Lower leg skin (tissue), 4 donors: ENCODE measurements around the gene RBCK1. TPM values are rescaled to one million over a fixed set of nuclear protein-coding genes. Genes with fewer than 3 reads are reported as not detected.

ENCODE experiments used
- DNase-seq, 2 donors: peaks; one replicate each; pipeline ENCODE4 v3.0.0-alpha.2; 2019; ENCODE audit warnings: low spot score in 2 of 2
- H3K4me3 ChIP-seq: fragments of 200-600 bp; sonication (generic); 2 replicates; pipeline ENCODE4 v1.5.1; 2017; ENCODE audit warnings: mild to moderate bottlenecking, low read depth; ENCODE audit not compliant: poor library complexity, severe bottlenecking
- CTCF ChIP-seq, 3 donors: fragments of 450-650 bp; IDR thresholded peaks; one replicate each; pipeline ENCODE4 v1.5.1; 2016; ENCODE audit warnings: antibody characterized with exemption in 3 of 3, mild to moderate bottlenecking in 3 of 3, moderate library complexity in 2 of 3
- POLR2A ChIP-seq, 2 donors: fragments of 450-650 bp; IDR thresholded peaks; one replicate each; pipeline ENCODE4 v1.6.1; 2016 to 2017; ENCODE audit warnings: antibody characterized with exemption in 2 of 2, mild to moderate bottlenecking in 1 of 2, moderate library complexity in 1 of 2
- WGBS, 2 donors: methylation state at CpG; one replicate each; pipeline ENCODE4 v1.1.5; 2018; 5-methylcytosine and 5-hydroxymethylcytosine counted together
- intact Hi-C: fragments of 100-400 bp; cut with DNase I; formaldehyde crosslinking; loops from one replicate; pipeline ENCODE4 v1.15.0; 2023; ENCODE audit warnings: low total_unique reads
- total RNA-seq, 4 donors: library from RNA; depleted of rRNA; stranded (reverse); fragments of >200 nt; gene quantifications; one replicate each; pipeline ENCODE4 v1.1.0, GENCODE V29; 2016

The RBCK1 gene
- total RNA-seq, 4 donors from 2014 or later: 65.2 to 90.1 (median 77.1) TPM

- TF ChIP-seq CTCF (IDR thresholded peaks at IDR 0.05) (no peak), POLR2A (IDR thresholded peaks at IDR 0.05) (no peak)
- WGBS, 2 donors: 76 to 89% methylated on average over 7 of the region's 7 CpGs
- intact Hi-C loops: no loop called here
- DNase-seq: no peak
- no peak overlapping the region for H3K4me3 ChIP-seq
Measured at GRCh38 chr20:440148-440547, 32.0 kb downstream of the RBCK1 start.

DNA sequence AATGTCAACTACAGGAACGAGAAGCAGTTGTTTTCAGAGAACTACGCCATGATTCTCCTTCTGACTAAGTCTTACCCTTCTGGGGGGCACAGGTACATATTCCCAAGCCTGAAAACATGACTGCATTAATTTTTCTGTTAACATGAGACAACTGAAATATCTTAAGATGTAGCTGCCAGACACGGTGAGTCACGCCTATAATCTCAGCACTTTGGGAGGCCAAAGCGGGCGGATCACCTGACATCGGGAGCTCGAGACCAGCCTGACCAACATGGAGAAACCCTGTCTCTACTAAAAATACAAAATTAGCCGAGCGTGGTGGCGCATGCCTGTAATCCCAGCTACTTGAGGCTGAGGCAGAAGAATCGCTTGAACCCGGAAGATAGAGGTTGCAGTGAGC lies 32.5 kb downstream of the RBCK1 start:
- WGBS, 2 donors: 92 to 93% methylated on average over 13 of the region's 13 CpGs
- H3K4me3 ChIP-seq: no peak overlapping the region
- TF ChIP-seq POLR2A (IDR thresholded peaks at IDR 0.05): no peak
- no peak for TF ChIP-seq CTCF (IDR thresholded peaks at IDR 0.05)

DNA sequence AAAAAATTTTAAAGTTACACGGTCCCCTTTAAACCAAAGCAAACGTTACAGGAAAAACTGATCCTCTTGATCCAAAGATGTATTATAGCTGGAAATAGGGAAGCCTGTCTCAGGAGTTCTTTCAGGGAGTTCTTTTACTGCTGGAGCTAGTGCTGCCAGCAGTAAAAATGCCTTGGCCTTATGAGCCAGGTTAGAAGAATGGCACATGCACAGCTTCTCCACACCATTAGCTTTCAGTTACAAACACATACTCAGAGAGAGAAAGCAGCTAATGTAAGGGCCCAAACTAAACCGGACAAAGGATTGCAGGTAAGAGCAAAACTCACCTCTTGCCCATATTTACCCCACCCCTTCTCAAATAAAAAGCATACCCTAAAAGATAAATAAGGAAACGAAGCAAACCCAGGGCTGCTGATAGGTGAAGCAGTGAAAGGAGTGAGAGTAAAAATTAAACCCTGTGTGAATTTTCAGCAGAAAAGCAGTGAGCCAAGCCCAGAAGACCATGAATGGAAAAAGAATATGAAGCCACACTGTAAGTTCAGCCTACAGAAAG lies 35.2 kb downstream of the RBCK1 start:
- 93% methylated on average over 4 of the region's 4 CpGs for WGBS, 2 donors
- no peak overlapping the region for H3K4me3 ChIP-seq
- intact Hi-C loops: no loop called here
- TF ChIP-seq POLR2A (IDR thresholded peaks at IDR 0.05): no peak
- no peak for TF ChIP-seq CTCF (IDR thresholded peaks at IDR 0.05)
- DNase-seq: no peak

More for the DNA sequence above, 32.5 kb downstream of the RBCK1 start:
- intact Hi-C loops: no loop called here
- DNase-seq: no peak

DNA sequence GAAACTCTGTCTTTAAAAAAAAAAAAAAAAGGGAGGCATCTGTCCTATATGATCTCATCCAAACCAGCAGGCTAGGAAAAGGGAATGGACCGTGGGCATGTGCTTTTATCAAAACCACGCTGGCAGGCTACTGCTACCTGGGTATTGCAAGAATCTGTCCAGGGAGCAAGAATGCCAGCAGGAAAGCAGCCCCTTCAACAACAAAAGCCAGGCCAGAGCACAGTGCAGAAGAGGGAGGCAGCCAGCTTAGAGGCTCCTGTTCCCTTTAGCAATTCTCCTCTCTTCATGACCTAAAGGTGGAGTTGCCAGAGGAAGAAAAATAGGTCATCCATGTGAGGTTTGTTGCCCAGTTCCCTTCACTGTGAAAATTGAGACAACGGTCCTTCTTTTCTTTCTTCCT lies 36.0 kb downstream of the RBCK1 start:
- WGBS, 2 donors: 76 to 77% methylated on average over 3 of the region's 3 CpGs
- DNase-seq: no peak
- intact Hi-C loops: no loop called here
- no peak overlapping the region for H3K4me3 ChIP-seq
- no peak for TF ChIP-seq CTCF (IDR thresholded peaks at IDR 0.05)
- TF ChIP-seq POLR2A (IDR thresholded peaks at IDR 0.05): no peak

DNA sequence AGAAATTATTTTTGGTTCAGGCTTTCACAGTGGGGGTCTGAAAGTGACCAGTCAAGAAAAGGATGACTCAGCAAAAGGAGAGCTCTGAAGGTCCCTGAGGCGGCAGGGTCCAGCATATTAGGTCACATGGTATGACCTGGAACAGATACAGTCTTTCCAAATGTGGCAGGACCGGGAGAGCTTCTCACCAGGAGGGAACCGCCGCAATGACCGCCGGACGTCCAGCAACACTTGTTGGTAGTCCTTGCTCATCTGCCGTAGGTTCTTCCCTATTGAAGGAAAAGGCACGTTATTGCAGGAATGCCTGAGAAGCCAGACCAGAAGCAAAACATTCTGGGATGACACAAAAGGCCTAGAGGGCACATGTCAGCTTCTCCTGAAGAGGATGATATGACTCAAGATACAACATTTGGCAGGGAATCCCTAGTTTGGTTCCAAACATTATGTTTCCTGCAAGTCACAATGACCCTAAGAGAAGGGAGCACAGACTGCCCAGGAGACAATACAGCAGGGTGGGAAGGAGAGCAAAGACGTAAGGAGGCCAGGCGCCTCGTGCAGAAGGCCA lies 36.8 kb downstream of the RBCK1 start:
- no peak for DNase-seq
- intact Hi-C loops: no loop called here
- no peak for TF ChIP-seq CTCF (IDR thresholded peaks at IDR 0.05)
- no peak for TF ChIP-seq POLR2A (IDR thresholded peaks at IDR 0.05)
- no peak overlapping the region for H3K4me3 ChIP-seq
- WGBS, 2 donors: 61 to 66% methylated on average over 12 of the region's 12 CpGs
